ENCODE data around the gene RPS27.

- no peak for TF ChIP-seq CTCF (IDR thresholded peaks at IDR 0.05; ENCODE audit: low read length)
- no peak for TF ChIP-seq EZH2 (IDR thresholded peaks at IDR 0.05; ENCODE audit: borderline replicate concordance, low read length)
Observed at GRCh38 chr1:153953859-153954365, 36.6 kb upstream of the RPS27 start.
